Spleen (tissue), 11 donors: ENCODE data around the gene KLHL35. TPM values are rescaled to one million over a fixed set of nuclear protein-coding genes. Genes with fewer than 3 reads are reported as not detected.

Experiments used
- DNase-seq: peaks from one replicate; pipeline ENCODE4 v3.0.0-alpha.2; 2020
- H3K27ac ChIP-seq, 8 donors: fragments of 200-600 bp; sonication (generic) in 7 of 8; 1 replicate in 4 of 8; 2 replicates in 4 of 8; pipeline versions ENCODE4 v1.5.0 to v1.8.0; 2016 to 2021; ENCODE audit warnings: inconsistent platforms in 4 of 8, mild to moderate bottlenecking in 4 of 8, moderate library complexity in 1 of 8
- H3K27me3 ChIP-seq, 7 donors: fragments of 200-600 bp; sonication (generic) in 6 of 7; replicated peaks in 1 of 7; 1 replicate in 4 of 7; 2 replicates in 3 of 7; pipeline versions ENCODE4 v1.5.0 to v1.8.0; 2016 to 2021; ENCODE audit warnings: inconsistent platforms in 3 of 7, mild to moderate bottlenecking in 1 of 7
- H3K36me3 ChIP-seq, 6 donors: fragments of 200-600 bp; sonication (generic) in 5 of 6; 1 replicate in 4 of 6; 2 replicates in 2 of 6; pipeline versions ENCODE4 v1.5.0 to v1.8.0; 2016 to 2021; ENCODE audit warnings: inconsistent platforms in 2 of 6
- H3K4me1 ChIP-seq, 6 donors: fragments of 200-600 bp; sonication (generic) in 5 of 6; 1 replicate in 3 of 6; 2 replicates in 3 of 6; pipeline versions ENCODE4 v1.5.0 to v1.8.0; 2016 to 2021; ENCODE audit warnings: inconsistent platforms in 3 of 6
- H3K4me3 ChIP-seq, 8 donors: fragments of 200-600 bp; sonication (generic) in 7 of 8; 1 replicate in 4 of 8; 2 replicates in 4 of 8; pipeline versions ENCODE4 v1.5.0 to v1.8.0; 2016 to 2021; ENCODE audit warnings: inconsistent platforms in 4 of 8, mild to moderate bottlenecking in 4 of 8, moderate library complexity in 2 of 8
- H3K9me3 ChIP-seq, 8 donors: fragments of 200-600 bp; sonication (generic) in 7 of 8; 1 replicate in 4 of 8; 2 replicates in 4 of 8; pipeline versions ENCODE4 v1.5.0 to v1.8.0; 2016 to 2021; ENCODE audit warnings: inconsistent platforms in 4 of 8
- POLR2A ChIP-seq, 3 donors: fragments of 450-650 bp; IDR thresholded peaks; one replicate each; pipeline ENCODE4 v1.5.1; 2017; ENCODE audit warnings: antibody characterized with exemption in 3 of 3, mild to moderate bottlenecking in 1 of 3
- POLR2AphosphoS5 ChIP-seq, 3 donors: sonication (generic); formaldehyde crosslinking; IDR thresholded peaks; one replicate each; pipeline ENCODE4 v1.5.1; 2017; ENCODE audit warnings: antibody characterized with exemption in 3 of 3
- WGBS, 5 donors: extraction: QIAGEN DNeasy Blood & Tissue Kit in 3 of 5; methylation state at CpG; one replicate each; pipeline versions ENCODE4 v1.1.5 to v1.1.7; 2013 to 2018; 5-methylcytosine and 5-hydroxymethylcytosine counted together
- intact Hi-C: fragments of 100-400 bp; cut with DNase I; formaldehyde crosslinking; loops from one replicate; pipeline ENCODE4 v1.15.0; 2023; ENCODE audit warnings: low total_unique reads
- polyA plus RNA-seq, 3 donors: library from polyadenylated mRNA; stranded (reverse); fragments of 200-250 nt; gene quantifications; one replicate each; pipeline ENCODE4 v1.2.1, GENCODE V29; 2013
- total RNA-seq, 7 donors: library from RNA; depleted of rRNA in 3 of 7; stranded (reverse); fragments of >200 nt in 3 of 7; fragmentation: NEBNext Ultra II Directional in 4 of 7; extraction: Animal tissue kit (Norgen Biotek cat#: 25700) in 4 of 7; gene quantifications; one replicate each; pipeline versions ENCODE4 v1.1.0 to v1.2.1, GENCODE V29; 2016 to 2021
- TF ChIP-seq, protein P1 (sequence below), 11 experiments: fragments of 200-600 bp in 7 of 11; fragments of 450-650 bp in 4 of 11; sonication (generic) in 4 of 11; IDR thresholded peaks in 8 of 11; conservative IDR thresholded peaks in 3 of 11; 1 replicate in 7 of 11; 2 replicates in 4 of 11; pipeline versions ENCODE4 v1.4.0 to v1.8.0; 2016 to 2021; ENCODE audit warnings: antibody characterized with exemption in 11 of 11, inconsistent platforms in 4 of 11, mild to moderate bottlenecking in 1 of 11
- donor health status: healthy with polysubstance abuse.
- donor health status: DM: no; HTN: no; CAD: no; lungs with moderate emphysema.
- donor health status: DM: no; HTN: no; CAD: no.
- donor health status: Bipolar disorder and iron deficiency.
- donor health status: healthy.
- donor health status: DM: no; HTN: no; CAD: no.
- donor health status: DM: yes; HTN: yes; CAD: no.

The KLHL35 gene
- total and polyA plus RNA-seq, 10 donors: 0.19 to 3.8 (median 2.1) TPM

GRCh38 chr11:75427181-75427580 is 5.8 kb downstream of the KLHL35 start:
- H3K4me1 ChIP-seq: peaks cover 5 to 46% (median 24%) of the 10 kb centered on the region in 6 donors
- peaks cover 0 to 19% (median 0%) of the 10 kb centered on the region in 6 donors for H3K36me3 ChIP-seq
- TF ChIP-seq POLR2A (IDR thresholded peaks at IDR 0.05): no peak
- TF ChIP-seq, protein P1, sequence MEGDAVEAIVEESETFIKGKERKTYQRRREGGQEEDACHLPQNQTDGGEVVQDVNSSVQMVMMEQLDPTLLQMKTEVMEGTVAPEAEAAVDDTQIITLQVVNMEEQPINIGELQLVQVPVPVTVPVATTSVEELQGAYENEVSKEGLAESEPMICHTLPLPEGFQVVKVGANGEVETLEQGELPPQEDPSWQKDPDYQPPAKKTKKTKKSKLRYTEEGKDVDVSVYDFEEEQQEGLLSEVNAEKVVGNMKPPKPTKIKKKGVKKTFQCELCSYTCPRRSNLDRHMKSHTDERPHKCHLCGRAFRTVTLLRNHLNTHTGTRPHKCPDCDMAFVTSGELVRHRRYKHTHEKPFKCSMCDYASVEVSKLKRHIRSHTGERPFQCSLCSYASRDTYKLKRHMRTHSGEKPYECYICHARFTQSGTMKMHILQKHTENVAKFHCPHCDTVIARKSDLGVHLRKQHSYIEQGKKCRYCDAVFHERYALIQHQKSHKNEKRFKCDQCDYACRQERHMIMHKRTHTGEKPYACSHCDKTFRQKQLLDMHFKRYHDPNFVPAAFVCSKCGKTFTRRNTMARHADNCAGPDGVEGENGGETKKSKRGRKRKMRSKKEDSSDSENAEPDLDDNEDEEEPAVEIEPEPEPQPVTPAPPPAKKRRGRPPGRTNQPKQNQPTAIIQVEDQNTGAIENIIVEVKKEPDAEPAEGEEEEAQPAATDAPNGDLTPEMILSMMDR (IDR thresholded peaks at IDR 0.05 in 8 of 11, conservative IDR thresholded peaks at IDR 0.05 in 3 of 11): no peak
- TF ChIP-seq POLR2AphosphoS5 (IDR thresholded peaks at IDR 0.05): no peak
- H3K27ac ChIP-seq: no peak overlapping the region
- H3K4me3 ChIP-seq: no peak overlapping the region
- H3K9me3 ChIP-seq: peaks cover 0 to 9% (median 0%) of the 10 kb centered on the region in 8 donors
- DNase-seq: peak; percentile 58
- intact Hi-C loops: no loop called here
- H3K27me3 ChIP-seq: peaks cover 0 to 42% (median 28%) of the 10 kb centered on the region in 7 donors

GRCh38 chr11:75426720-75427086 is 6.3 kb downstream of the KLHL35 start:
- intact Hi-C loops: no loop called here
- Histone ChIP-seq H3K27me3 (peaks cover 0 to 37% (median 27%) of the 10 kb centered on the region in 7 donors), H3K4me3 (no peak overlapping the region), H3K9me3 (peaks cover 0 to 9% (median 0%) of the 10 kb centered on the region in 8 donors), H3K27ac (no peak overlapping the region), H3K36me3 (peaks cover 0 to 23% (median 0%) of the 10 kb centered on the region in 6 donors), H3K4me1 (peaks cover 5 to 41% (median 22%) of the 10 kb centered on the region in 6 donors)
- peak; percentile 36 for DNase-seq
- TF ChIP-seq POLR2A (IDR thresholded peaks at IDR 0.05) (no peak), POLR2AphosphoS5 (IDR thresholded peaks at IDR 0.05) (no peak)
- TF ChIP-seq, protein P1 (IDR thresholded peaks at IDR 0.05 in 8 of 11, conservative IDR thresholded peaks at IDR 0.05 in 3 of 11): no peak
- 80 to 91% (median 84%) methylated on average over 5 of the region's 5 CpGs for WGBS, 5 donors

DNA sequence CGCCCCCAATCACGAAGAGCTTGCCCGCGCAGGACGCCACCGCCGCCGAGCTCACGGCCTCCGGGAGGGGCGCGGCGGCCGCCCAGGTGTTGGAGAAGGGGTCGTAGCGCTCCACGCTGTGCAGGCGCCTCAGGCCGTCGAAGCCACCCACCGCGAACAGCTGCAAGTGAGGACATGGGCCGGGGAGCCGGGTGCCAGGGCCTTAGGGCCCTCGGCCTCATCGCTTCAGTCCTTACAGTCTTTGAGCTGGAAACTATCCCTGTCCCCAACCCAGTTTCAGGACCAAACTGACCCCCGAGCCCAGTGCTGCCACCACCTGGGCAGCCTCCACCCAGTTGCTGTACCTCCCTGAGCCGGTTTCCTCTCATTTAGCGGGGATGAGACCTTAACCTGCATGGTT is 7.6 kb downstream of the KLHL35 start:
- TF ChIP-seq, protein P1 (IDR thresholded peaks at IDR 0.05 in 8 of 11, conservative IDR thresholded peaks at IDR 0.05 in 3 of 11): no peak
- no peak for TF ChIP-seq POLR2A (IDR thresholded peaks at IDR 0.05)
- TF ChIP-seq POLR2AphosphoS5 (IDR thresholded peaks at IDR 0.05): peak in 1 of 3 donors; percentile 16
- 87 to 92% (median 89%) methylated on average over 16 to 29 of the region's 29 CpGs for WGBS, 5 donors
- H3K4me3 ChIP-seq: no peak overlapping the region

DNA sequence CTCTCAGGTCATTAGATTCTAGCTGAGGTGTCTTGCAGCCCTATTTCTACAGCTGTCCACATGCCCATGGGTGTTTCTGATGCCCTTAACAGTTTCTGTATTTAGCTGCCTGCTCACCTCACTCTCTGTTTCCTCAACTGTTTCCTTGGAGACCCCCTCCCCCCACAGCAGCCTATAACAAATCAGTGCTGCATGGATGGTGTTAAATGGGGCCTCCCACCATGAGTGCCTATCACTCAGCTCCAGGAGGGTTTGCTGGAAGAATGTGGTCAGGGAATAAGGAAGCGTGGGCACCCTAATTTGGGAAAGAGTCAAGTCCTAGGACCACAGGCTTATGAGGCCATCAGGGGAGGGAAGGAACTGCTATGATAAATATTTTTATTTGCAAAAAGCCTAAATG is 8.6 kb downstream of the KLHL35 start:
- H3K27ac ChIP-seq: no peak overlapping the region
- peaks cover 0 to 20% (median 7%) of the 10 kb centered on the region in 6 donors for H3K4me1 ChIP-seq
- intact Hi-C loops: no loop called here
- H3K36me3 ChIP-seq: peaks cover 0 to 30% (median 0%) of the 10 kb centered on the region in 6 donors
- WGBS, 5 donors: 89 to 100% (median 94%) methylated on average over 1 of the region's 1 CpG
- TF ChIP-seq, protein P1 (IDR thresholded peaks at IDR 0.05 in 8 of 11, conservative IDR thresholded peaks at IDR 0.05 in 3 of 11): no peak
- no peak for TF ChIP-seq POLR2A (IDR thresholded peaks at IDR 0.05)
- H3K27me3 ChIP-seq: peaks cover 0 to 14% (median 11%) of the 10 kb centered on the region in 7 donors
- H3K9me3 ChIP-seq: peaks cover 0 to 4% (median 0%) of the 10 kb centered on the region in 8 donors
- H3K4me3 ChIP-seq: no peak overlapping the region
- DNase-seq: peak; percentile 25

More for the DNA sequence above, 7.6 kb downstream of the KLHL35 start:
- intact Hi-C loops: no loop called here
- peaks cover 0 to 9% (median 0%) of the 10 kb centered on the region in 8 donors for H3K9me3 ChIP-seq
- H3K27ac ChIP-seq: no peak overlapping the region
- H3K36me3 ChIP-seq: peaks cover 0 to 30% (median 0%) of the 10 kb centered on the region in 6 donors
- peak; percentile 63 for DNase-seq
- H3K27me3 ChIP-seq: peaks cover 0 to 24% (median 18%) of the 10 kb centered on the region in 7 donors
- peaks cover 0 to 28% (median 13%) of the 10 kb centered on the region in 6 donors for H3K4me1 ChIP-seq
